ENCODE results near the gene EPHA8. TPM values are rescaled to one million over a fixed set of nuclear protein-coding genes. Genes with fewer than 3 reads are reported as not detected.

Gene EPHA8
- total and polyA plus RNA-seq, 2 donors (not counting 1 experiment from before 2014, with no cell fraction given), result not detected

DNA sequence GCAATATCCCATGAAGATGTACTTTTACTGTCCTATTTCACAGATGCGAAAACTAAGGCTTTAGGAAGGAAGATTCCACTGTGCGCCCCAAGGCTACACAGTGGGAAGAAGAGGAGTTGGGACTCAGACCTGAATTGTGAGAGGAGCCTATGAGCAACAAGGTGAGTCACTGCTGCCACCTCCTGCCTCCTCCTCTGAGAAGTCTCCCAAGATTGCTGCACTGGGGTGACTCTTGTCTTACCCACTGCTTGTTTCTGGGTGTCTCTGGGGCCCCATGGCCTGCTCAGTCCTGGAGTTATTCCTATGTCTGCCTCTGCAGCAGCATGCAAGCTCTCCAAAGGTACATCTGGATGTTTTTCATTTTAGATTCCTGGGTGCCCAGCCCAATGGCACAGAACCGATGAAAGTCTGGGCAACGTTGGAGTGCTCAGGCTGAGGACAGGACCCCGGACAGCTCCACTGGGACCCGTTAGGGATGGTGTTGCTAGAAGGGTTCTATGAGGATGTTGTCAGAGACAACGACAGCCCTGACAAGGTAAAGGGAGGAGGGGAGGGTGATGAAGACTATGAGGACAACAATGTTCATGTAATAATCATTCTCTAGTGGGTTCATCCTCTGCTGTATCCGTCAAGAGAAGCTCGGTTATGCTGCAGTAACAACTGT is 62.1 kb downstream of the EPHA8 start:
- Histone ChIP-seq H3K9ac (ENCODE audit: low read length) (no peak overlapping the region), H3K9me3 (ENCODE audit: control extremely low read depth in 1 of 3, control insufficient read depth in 2 of 3, insufficient read depth in 1 of 3, low read length in 2 of 3) (no peaks in the 10 kb centered on the region), H2AFZ (ENCODE audit: insufficient read depth, low read depth, low read length, poor library complexity, severe bottlenecking) (no peak overlapping the region), H3K79me2 (ENCODE audit: control insufficient read depth, insufficient read depth, low read length) (no peaks in the 10 kb centered on the region), H3K27ac (ENCODE audit: low read length in 2 of 2) (no peak overlapping the region), H3K4me2 (replicated peaks; ENCODE audit: low read depth, low read length, poor library complexity, severe bottlenecking) (no peak overlapping the region), H3K36me3 (replicated peaks in 1 of 2; ENCODE audit: control extremely low read depth in 1 of 2, control insufficient read depth in 1 of 2, extremely low read depth in 1 of 2, insufficient read depth in 2 of 2, low read length in 1 of 2) (no peaks in the 10 kb centered on the region), H3K4me1 (ENCODE audit: control insufficient read depth in 2 of 2, insufficient read depth in 2 of 2, low read length in 2 of 2) (no peaks in the 10 kb centered on the region), H3K27me3 (replicated peaks in 1 of 4; ENCODE audit: control extremely low read depth in 1 of 4, control insufficient read depth in 3 of 4, insufficient read depth in 4 of 4, low read length in 3 of 4) (peaks cover 0 to 8% (median 2%) of the 10 kb centered on the region in 4 experiments), H4K20me1 (ENCODE audit: control insufficient read depth, insufficient read depth, low read length, poor library complexity, severe bottlenecking) (no peaks in the 10 kb centered on the region), H3K4me3 (ENCODE audit: control extremely low read depth in 1 of 5, extremely low read depth in 1 of 5, insufficient read depth in 1 of 5, low read depth in 2 of 5, low read length in 4 of 5) (no peak overlapping the region)
- 33% methylated on average over 8 of the region's 9 CpGs for WGBS (ENCODE audit: insufficient coverage)
- Mint-ChIP-seq H3K27me3 (peaks cover 48% of the 10 kb centered on the region), H3K9me3 (ENCODE audit: insufficient read depth) (no peaks in the 10 kb centered on the region), H3K4me3 (no peak overlapping the region), H3K27ac (no peak overlapping the region), H3K4me1 (no peaks in the 10 kb centered on the region)
- POLR2A ChIA-PET, result no interaction called here
- CTCF ChIA-PET, result no interaction called here
- no peak for DNase-seq
- intact Hi-C loops (cut with micrococcal nuclease), result no loop called here
- TF ChIP-seq, protein P1, sequence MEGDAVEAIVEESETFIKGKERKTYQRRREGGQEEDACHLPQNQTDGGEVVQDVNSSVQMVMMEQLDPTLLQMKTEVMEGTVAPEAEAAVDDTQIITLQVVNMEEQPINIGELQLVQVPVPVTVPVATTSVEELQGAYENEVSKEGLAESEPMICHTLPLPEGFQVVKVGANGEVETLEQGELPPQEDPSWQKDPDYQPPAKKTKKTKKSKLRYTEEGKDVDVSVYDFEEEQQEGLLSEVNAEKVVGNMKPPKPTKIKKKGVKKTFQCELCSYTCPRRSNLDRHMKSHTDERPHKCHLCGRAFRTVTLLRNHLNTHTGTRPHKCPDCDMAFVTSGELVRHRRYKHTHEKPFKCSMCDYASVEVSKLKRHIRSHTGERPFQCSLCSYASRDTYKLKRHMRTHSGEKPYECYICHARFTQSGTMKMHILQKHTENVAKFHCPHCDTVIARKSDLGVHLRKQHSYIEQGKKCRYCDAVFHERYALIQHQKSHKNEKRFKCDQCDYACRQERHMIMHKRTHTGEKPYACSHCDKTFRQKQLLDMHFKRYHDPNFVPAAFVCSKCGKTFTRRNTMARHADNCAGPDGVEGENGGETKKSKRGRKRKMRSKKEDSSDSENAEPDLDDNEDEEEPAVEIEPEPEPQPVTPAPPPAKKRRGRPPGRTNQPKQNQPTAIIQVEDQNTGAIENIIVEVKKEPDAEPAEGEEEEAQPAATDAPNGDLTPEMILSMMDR (IDR thresholded peaks at IDR 0.05), result no peak
- TF ChIP-seq EZH2 (IDR thresholded peaks at IDR 0.05; ENCODE audit: borderline replicate concordance, insufficient read depth, low read depth, low read length, poor library complexity, severe bottlenecking), result no peak
- ATAC-seq (ENCODE audit: low read depth), result no peak

DNA sequence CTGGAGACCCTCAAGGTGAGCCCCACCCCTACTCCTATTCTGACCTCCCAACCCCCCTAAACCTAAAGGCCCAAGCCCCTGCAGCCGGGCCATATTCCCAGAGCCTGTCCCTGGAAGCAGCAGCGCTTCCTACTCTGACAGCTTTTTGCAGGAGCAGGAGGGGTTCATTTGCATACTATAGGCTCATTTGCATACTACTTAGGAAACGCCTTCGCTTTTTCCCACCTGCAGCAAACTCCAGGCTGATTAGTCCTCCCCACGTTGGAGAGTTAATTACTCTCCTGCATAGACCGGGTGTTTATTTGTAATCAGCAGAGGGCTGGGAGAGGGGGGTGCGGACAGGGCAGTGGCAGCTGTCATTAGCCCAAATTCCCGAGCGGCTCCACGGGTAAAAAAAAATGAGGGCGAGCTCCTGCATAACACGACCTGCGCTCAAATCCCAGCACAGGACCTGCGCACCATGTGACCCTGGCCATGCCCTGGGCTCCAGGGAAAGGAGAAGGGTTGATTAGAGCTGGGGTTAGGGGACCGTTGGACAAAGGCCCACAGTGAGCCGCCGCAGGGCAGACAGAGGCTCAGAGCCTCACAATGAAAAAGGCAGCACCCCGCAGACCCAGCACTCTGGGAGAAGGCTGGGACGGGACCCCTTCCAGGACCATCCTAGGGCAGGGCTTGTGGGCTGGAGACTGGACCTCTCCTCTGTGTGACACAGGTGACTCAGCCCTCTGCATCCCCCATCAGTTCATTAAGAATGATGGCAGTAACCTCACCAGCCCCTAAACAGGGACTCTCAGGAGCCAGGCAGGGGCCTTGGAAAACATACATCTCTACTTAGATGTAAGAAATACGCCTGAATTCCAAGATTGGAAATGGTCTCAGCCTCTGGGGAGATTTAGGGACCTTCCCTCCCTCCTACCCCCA is 63.2 kb downstream of the EPHA8 start:
- Histone ChIP-seq H2AFZ (ENCODE audit: insufficient read depth, low read depth, low read length, poor library complexity, severe bottlenecking) (no peak overlapping the region), H3K27ac (ENCODE audit: low read length in 2 of 2) (no peak overlapping the region), H3K9me3 (ENCODE audit: control extremely low read depth in 1 of 3, control insufficient read depth in 2 of 3, insufficient read depth in 1 of 3, low read length in 2 of 3) (no peaks in the 10 kb centered on the region), H3K27me3 (replicated peaks in 1 of 4; ENCODE audit: control extremely low read depth in 1 of 4, control insufficient read depth in 3 of 4, insufficient read depth in 4 of 4, low read length in 3 of 4) (peaks cover 0 to 9% (median 2%) of the 10 kb centered on the region in 4 experiments), H3K36me3 (replicated peaks in 1 of 2; ENCODE audit: control extremely low read depth in 1 of 2, control insufficient read depth in 1 of 2, extremely low read depth in 1 of 2, insufficient read depth in 2 of 2, low read length in 1 of 2) (no peaks in the 10 kb centered on the region), H3K4me2 (replicated peaks; ENCODE audit: low read depth, low read length, poor library complexity, severe bottlenecking) (no peak overlapping the region), H3K4me1 (ENCODE audit: control insufficient read depth in 2 of 2, insufficient read depth in 2 of 2, low read length in 2 of 2) (no peaks in the 10 kb centered on the region), H3K9ac (ENCODE audit: low read length) (no peak overlapping the region), H3K79me2 (ENCODE audit: control insufficient read depth, insufficient read depth, low read length) (no peaks in the 10 kb centered on the region), H3K4me3 (ENCODE audit: control extremely low read depth in 1 of 5, extremely low read depth in 1 of 5, insufficient read depth in 1 of 5, low read depth in 2 of 5, low read length in 4 of 5) (no peak overlapping the region), H4K20me1 (ENCODE audit: control insufficient read depth, insufficient read depth, low read length, poor library complexity, severe bottlenecking) (no peaks in the 10 kb centered on the region)
- ATAC-seq (ENCODE audit: low read depth) (no peak), DNase-seq (no peak)
- POLR2A ChIA-PET, result no interaction called here
- no peak overlapping the region for H3K27ac Mint-ChIP-seq
- peaks cover 49% of the 10 kb centered on the region for H3K27me3 Mint-ChIP-seq
- no peaks in the 10 kb centered on the region for H3K9me3 Mint-ChIP-seq (ENCODE audit: insufficient read depth)
- no peak for TF ChIP-seq EZH2 (IDR thresholded peaks at IDR 0.05; ENCODE audit: borderline replicate concordance, insufficient read depth, low read depth, low read length, poor library complexity, severe bottlenecking)
- TF ChIP-seq, protein P1 (IDR thresholded peaks at IDR 0.05), result no peak
- intact Hi-C loops (cut with micrococcal nuclease), result no loop called here
- WGBS (ENCODE audit: insufficient coverage), result 25% methylated on average over 17 of the region's 20 CpGs
- CTCF ChIA-PET, result no interaction called here
- H3K4me3 Mint-ChIP-seq, result no peak overlapping the region
- H3K4me1 Mint-ChIP-seq, result no peaks in the 10 kb centered on the region
